Cardiac septum (tissue), 1 donor: ENCODE measurements around the gene NNAT. TPM values are rescaled to one million over a fixed set of nuclear protein-coding genes. Genes with fewer than 3 reads are reported as not detected.

Experiments
- DNase-seq: peaks from one replicate; pipeline ENCODE4 v3.0.0-alpha.2; 2020; ENCODE audit warnings: low spot score
- intact Hi-C: fragments of 100-400 bp; cut with DNase I; formaldehyde crosslinking; loops from one replicate; pipeline ENCODE4 v1.14.0; 2022
- total RNA-seq: library from RNA; stranded (reverse); fragmentation: NEBNext Ultra II Directional; extraction: Animal tissue kit (Norgen Biotek cat#: 25700); gene quantifications from one replicate; pipeline ENCODE4 v1.2.1, GENCODE V29; 2021
- donor health status: DM: no; HTN: no; CAD: no.

NNAT gene
- total RNA-seq, 1 donor from 2014 or later = not detected

GRCh38 chr20:37522260-37523011 is 1.4 kb downstream of the NNAT start:
- intact Hi-C loops = no loop called here
- peak; percentile 80 for DNase-seq

- DNase-seq = no peak
- intact Hi-C loops = no loop called here
Observed at GRCh38 chr20:37523012-37523391, 2.0 kb downstream of the NNAT start.

GRCh38 chr20:37523911-37524700 is 3.1 kb downstream of the NNAT start:
- intact Hi-C loops = no loop called here
- no peak for DNase-seq

- intact Hi-C loops = loop anchor here (5.0 kb wide), 2 partner anchors 138 to 238 kb away; partner anchors contain the start of gene MANBAL
- DNase-seq = no peak
Observed at GRCh38 chr20:37524859-37525708, 4.0 kb downstream of the NNAT start.

- intact Hi-C loops = loop anchor here (5.0 kb wide), 2 partner anchors 139 to 239 kb away; partner anchors contain the start of gene MANBAL
- no peak for DNase-seq
Observed at GRCh38 chr20:37525810-37526209, 4.8 kb downstream of the NNAT start.

GRCh38 chr20:37526238-37526838 is 5.3 kb downstream of the NNAT start:
- intact Hi-C loops = loop anchor here (5.0 kb wide), 2 partner anchors 139 to 239 kb away; partner anchors contain the start of gene MANBAL
- DNase-seq = no peak

GRCh38 chr20:37526839-37527637 is 6.0 kb downstream of the NNAT start:
- intact Hi-C loops = loop anchor here (5.0 kb wide), 2 partner anchors 140 to 240 kb away; partner anchors contain the start of gene MANBAL
- no peak for DNase-seq

GRCh38 chr20:37527638-37528445 is 6.8 kb downstream of the NNAT start, which contains the start of gene BLCAP:
Gene BLCAP, minus strand, starts transcription at chr20:37527876. Its CDS starts 8,702 bp downstream, at chr20:37519174.
- DNase-seq = peak; percentile 94
- intact Hi-C loops = loop anchor here (5.0 kb wide), 2 partner anchors 141 to 241 kb away; partner anchors contain the start of gene MANBAL

- intact Hi-C loops = loop anchor here (5.0 kb wide), 2 partner anchors 141 to 241 kb away; partner anchors contain the start of gene MANBAL
- DNase-seq = no peak
Observed at GRCh38 chr20:37528446-37529213, 7.6 kb downstream of the NNAT start.

- intact Hi-C loops = loop anchor here (5.0 kb wide), 2 partner anchors 142 to 242 kb away; partner anchors contain the start of gene MANBAL
- DNase-seq = no peak
Observed at GRCh38 chr20:37529214-37529967, 8.3 kb downstream of the NNAT start.

GRCh38 chr20:37529968-37530600 is 9.0 kb downstream of the NNAT start:
- no peak for DNase-seq
- intact Hi-C loops = loop anchor here (5.0 kb wide), 2 partner anchors 143 to 243 kb away; partner anchors contain the start of gene MANBAL

- DNase-seq = no peak
- intact Hi-C loops = no loop called here
Observed at GRCh38 chr20:37530696-37531095, 9.6 kb downstream of the NNAT start.

GRCh38 chr20:37531856-37532255 is 10.8 kb downstream of the NNAT start:
- intact Hi-C loops = no loop called here
- DNase-seq = no peak

GRCh38 chr20:37533154-37533715 is 12.2 kb downstream of the NNAT start:
- intact Hi-C loops = no loop called here
- no peak for DNase-seq
